ENCODE results near the gene CFAP44. TPM values are rescaled to one million over a fixed set of nuclear protein-coding genes. Genes with fewer than 3 reads are reported as not detected.
"Not testable (repeated sequence)": the region's sequence is repeated elsewhere in the genome, so short reads cannot be mapped to it uniquely, and the experiment has no call there.

Gene CFAP44, protein sequence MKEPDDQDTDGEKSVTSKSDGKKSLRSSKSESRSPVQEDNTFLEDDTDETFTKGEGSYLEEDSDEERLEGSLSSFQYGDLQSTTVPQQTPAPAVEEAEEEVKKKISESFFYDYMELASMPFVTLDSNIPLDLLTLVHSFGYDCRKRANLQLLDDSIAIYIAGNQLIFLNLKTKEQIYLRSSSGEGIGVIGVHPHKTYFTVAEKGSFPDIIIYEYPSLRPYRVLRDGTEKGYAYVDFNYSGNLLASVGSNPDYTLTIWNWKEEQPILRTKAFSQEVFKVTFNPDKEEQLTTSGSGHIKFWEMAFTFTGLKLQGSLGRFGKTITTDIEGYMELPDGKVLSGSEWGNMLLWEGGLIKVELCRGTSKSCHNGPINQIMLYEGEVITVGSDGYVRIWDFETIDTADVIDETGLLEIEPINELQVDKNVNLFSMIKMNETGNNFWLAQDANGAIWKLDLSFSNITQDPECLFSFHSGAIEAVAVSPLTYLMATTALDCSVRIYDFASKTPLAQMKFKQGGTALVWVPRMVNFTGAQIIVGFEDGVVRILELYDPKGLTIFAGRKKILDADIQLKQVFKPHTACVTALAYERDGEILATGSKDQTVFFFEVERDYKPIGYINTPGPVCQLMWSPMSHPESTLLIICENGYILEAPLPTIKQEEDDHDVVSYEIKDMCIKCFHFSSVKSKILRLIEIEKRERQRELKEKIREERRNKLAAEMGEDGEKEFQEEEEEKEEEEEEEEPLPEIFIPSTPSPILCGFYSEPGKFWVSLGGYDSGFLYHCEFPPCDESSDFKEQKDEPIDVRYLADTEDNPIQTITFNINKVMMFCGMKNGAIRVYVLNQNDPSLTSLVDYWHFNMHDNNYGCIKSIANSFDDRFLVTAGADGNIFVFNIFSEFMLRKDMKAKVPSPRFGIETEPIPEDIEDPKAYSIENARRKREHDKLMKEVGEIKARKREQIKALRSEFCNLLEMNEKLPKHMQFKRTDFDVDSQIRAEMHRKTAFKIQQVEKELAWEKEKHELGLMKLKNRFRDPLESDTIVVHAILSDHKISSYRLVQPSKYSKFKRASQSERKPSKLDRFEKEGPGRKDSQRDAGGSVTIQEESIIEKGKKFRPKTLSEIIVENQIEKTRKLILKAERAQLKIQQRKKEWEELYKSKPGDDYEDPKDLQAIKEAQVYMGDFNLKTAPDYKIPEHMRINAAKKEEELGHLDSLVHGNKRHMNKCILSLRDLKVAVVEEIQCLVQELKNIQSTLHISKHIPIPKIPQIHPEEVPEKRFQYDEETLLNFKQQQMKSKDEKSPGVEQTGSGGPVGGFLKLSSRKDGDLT (N-terminal part only)
- 10 to 100 TPM; 11.1 to 31.4 (median 22.5) TPM for polyA plus RNA-seq (ENCODE audit: insufficient read length in 4 of 4)

DNA sequence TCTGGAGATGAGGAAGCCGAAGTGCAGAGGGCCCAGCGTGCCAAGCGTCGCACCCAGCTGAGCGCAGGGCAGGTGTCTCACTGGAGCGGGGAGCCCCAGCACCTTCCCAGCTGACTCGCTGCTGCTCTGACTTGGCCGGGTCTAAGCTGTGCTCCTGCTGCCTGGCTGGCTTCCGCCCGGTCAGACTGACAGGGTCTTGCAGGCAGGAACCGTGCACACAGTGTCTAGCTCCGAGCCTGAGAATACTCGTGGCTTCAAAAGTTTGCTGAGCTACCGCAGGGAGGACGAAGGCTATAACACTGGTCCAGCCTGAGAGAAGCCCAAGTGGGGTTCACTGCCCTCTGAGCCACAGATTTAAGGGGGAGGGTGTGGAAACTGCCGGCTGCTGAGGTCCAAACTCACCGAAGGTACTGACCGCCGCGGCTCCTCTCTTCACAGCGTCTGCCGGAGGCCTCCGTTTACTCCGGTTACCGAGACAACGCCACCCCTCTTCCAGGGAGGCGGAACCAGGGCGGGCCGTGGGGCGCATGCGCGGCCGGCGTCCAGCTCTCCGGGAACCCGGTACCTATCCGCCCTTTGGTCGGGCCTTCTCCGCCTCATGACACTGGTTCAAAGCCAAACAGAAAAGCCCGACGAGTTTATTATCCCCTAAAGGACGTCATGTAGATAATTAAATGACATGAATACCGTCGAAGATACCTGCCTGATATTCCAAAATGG lies at the start of gene CFAP44:
Gene CFAP44 (minus strand): TSS at position 443 of the 720 bp plus-strand sequence. CDS start 7,829 bp downstream, outside the sequence.
- peak; percentile 53 to 73 (median 70) for DNase-seq (ENCODE audit: low read depth in 4 of 4, low spot score in 3 of 4)

DNA sequence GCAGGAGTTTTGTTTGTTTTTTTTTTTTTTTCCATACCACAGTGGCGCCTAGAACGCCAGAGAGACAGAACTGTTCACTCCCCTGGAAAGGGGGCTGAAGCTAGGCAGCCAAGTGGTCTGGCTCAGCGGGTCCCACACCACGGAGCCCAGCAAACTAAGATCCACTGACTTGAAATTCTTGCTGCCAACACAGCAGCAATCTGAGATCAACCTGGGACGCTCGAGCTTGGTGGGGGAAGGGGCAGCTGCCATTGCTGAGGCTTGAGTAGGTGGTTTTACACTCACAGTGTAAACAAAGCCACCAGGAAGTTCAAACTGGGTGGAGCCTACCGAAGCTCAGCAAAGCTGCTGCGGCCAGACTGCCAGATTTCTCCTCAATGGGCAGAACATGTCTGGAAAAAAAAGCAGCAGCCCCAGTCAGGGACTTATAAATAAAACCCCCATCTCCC lies 43.9 kb upstream of the CFAP44 start:
- no peak for DNase-seq (ENCODE audit: low read depth in 4 of 4, low spot score in 3 of 4)

DNA sequence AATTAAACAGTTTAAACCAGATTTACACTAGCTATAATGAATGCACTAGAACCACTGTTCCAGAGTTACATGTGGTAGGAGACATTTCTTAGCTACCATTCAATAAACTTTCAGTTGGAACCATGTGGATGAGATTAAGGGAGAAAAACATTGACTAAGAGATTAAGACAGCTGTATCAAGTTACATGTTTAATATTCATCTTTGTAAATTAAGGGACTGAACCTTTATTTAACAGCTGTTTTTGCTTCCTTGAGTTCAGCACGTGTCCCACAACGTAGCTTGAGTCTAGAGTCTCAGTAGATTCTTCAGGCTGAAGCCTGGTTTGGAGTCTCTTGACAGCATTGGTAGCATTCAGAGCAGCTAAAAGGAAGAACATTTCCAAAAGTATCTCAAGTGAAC lies 27.2 kb upstream of the CFAP44 start:
- no peak for DNase-seq (ENCODE audit: low read depth in 4 of 4, low spot score in 3 of 4)

DNA sequence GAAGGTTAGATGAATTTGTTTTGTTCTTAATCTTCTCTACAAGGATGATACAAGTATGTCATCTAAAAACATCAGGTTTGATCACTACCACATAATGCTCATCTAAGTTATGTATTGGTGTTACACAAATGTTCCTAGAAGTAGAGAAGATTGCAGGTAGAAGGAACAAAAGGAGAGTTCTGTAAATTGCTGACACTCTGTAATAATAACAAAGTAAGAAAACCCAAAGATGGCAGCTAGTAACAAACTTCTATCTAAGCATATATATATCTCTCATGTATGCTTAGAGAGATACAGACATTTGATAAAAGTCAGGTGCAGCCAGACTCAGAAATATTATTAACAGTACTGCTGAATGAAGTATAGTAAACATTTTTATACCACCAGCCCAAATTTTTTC lies 20.2 kb upstream of the CFAP44 start:
- DNase-seq (ENCODE audit: low read depth in 4 of 4, low spot score in 3 of 4) = no peak

DNA sequence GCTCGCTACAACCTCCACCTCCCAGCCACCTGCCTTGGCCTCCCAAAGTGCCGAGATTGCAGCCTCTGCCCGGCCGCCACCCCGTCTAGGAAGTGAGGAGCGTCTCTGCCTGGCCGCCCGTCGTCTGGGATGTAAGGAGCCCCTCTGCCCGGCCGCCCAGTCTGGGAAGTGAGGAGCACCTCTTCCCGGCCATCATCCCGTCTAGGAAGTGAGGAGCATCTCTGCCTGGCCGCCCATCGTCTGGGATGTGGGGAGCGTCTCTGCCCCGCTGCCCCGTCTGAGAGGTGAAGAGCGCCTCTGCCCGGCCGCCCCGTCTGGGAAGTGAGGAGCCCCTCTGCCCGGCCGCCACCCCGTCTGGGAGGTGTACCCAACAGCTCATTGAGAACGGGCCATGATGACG lies 17.3 kb upstream of the CFAP44 start:
- DNase-seq (ENCODE audit: low read depth in 4 of 4, low spot score in 3 of 4) = not testable (repeated sequence)

DNA sequence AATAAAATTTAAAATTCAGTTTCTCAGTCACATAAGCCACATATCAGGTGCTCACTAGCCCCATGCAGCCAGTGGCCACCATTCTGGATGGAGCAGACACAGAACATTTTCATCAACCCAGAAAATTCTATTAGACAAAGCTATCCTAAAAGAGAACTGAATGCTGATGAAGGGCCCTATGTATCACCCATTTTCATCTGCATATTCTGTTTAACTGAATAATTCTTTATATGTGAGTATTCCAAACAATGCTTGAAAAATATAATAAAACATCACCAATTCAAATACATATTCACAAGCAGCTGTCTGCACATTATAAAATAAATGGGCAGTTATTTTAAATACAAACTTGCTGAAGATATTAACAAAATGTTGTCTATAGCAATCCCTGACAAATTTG lies 14.2 kb upstream of the CFAP44 start:
- DNase-seq (ENCODE audit: low read depth in 4 of 4, low spot score in 3 of 4) = no peak

DNA sequence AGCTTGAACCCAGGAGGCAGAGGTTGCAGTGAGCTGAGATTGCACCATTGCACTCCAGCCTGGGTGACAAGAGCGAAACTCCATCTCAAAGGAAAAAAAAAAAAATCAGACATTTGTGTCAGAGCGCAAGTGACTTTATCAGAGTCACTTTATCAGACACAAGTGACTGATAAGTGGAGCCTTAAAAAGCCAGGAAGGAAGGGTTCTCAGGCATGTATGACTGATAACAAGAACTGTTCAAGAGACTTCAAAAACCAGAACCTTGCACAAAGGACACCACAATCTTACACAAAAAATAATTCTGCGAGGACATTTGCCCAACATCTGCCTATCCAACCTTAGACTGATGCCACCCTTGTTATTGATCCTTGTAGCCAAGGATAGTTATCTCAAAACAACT lies 13.3 kb upstream of the CFAP44 start:
- DNase-seq (ENCODE audit: low read depth in 4 of 4, low spot score in 3 of 4) = no peak

DNA sequence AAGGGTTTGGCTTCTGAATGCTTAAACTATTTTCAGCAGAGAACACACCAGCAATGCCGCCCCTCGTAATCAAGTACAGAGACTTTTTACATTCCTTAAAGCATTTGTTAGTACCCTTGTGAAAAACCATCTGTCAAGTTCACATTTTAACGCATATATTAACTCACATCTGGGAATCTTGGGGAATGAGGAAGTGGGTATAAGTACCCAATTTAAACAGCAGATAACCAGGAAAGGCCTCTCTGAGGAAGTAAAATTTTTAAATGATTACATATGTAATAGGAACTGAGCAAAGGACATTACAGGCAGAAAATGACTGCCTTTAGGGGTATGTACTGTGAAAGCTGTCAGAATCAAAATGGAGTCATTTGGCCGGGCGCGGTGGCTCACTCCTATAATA lies 12.8 kb upstream of the CFAP44 start:
- no peak for DNase-seq (ENCODE audit: low read depth in 4 of 4, low spot score in 3 of 4)

DNA sequence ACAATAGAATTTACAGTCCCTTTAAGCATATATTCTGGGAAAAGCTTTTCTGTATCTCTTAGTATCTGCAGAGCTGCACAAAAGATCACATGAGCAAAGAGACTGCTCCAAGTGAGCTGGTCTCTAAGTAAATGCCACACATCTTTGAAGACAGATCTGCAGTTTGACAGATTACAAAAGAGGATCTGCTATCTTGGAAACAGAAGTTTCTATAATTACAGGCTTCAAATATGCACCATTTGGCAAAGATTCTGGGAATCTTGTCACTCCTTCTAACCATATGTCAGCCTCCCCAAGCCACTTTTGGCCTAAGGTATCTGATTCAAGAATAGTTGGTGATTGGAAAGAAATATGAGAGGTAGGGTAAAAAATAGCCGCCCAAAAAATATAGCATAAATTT lies 9.6 kb upstream of the CFAP44 start:
- no peak for DNase-seq (ENCODE audit: low read depth in 4 of 4, low spot score in 3 of 4)

DNA sequence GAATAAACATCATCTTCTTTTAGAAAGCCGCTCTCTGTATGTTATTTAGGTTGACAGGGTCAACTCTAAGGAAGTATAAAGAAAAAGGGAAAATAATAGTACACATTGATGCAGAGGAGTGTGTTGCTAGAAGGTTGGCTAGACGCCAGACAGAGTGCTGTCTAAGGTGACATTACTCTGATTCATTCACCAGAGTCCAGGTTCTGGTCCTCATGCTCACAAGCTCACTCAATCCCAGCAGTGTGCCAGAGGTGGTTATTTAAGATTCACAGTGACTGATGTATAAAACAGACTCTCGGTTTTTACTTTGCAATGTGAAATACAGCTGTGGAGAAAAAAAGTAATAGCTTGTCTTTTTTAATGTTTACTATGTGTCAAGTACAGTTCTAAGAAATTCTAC lies 1.7 kb downstream of the CFAP44 start:
- no peak for DNase-seq (ENCODE audit: low read depth in 4 of 4, low spot score in 3 of 4)

DNA sequence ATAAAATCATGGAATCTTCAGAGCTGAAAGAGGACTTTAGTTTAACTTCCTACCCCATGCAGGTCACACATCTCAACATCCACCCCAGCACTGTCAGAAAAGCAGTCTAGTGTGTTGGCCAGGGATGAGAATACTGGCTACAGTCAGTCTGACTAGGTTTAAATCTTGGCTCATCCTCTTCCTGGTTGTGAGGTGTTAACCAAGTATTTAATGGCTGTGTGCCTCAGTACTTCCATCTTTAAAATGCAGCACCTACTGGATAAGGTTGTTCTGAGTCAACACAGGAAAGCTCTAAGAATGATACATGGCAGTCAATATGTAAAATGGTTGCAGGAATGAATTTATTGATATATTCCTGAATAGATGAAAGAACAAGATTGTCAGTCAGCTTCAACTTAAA lies 3.1 kb downstream of the CFAP44 start:
- no peak for DNase-seq (ENCODE audit: low read depth in 4 of 4, low spot score in 3 of 4)

DNA sequence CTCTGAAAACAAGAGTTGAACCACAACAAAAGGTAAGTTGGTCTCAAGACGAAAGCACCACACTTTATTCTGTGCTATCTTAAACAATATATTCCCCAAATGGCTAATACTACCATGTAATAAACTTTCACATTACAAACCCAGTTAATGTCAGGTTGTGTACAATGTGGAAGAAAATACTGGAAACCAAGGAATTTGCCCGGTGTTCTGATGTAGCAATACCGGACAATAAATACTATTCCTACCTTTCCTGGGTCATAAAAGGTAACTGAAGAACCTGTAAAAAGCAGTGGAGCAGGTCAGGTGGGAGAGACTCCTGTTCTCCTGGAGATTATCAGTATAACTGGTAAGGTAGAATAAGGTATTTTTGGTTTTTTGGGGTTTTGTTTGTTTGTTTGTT lies 3.9 kb downstream of the CFAP44 start:
- DNase-seq (ENCODE audit: low read depth in 4 of 4, low spot score in 3 of 4) = no peak

DNA sequence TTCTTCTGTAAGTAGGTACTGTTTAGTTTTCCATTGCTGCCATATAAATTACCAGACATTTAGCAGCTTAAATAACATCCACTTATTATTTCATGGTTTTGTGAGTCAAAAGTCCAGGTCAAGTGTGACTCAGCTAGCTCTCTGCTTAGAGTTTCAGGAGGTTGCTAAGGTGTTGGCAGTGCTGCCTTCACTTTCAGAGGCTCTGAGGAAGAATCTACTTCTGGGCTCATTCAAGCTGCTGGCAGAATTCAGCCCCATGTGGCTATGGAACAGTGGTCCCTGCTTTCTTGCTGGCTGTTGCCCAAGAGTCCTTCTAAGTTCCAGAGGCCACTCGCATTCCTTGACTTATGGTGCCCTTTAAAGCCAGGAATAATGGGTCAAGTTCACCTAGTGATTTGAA lies 4.5 kb downstream of the CFAP44 start:
- no peak for DNase-seq (ENCODE audit: low read depth in 4 of 4, low spot score in 3 of 4)

DNA sequence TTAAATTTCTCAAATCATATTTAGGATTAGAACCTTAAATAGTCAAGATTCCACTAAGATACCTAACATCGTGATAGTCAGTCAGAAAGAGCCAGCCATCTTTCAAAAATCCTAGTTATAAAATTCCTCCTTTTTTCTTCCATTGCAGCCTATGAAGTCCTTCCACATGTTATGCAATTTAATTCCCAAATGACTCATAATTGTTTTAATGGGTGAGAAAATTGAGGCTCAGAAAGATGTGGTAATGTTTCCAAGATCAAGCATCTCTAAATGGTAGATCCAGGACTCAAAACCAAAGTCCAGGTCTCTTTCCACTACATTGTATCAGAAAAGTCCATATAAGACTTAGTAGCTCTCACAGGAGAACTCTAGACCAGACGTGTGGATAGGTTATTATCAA lies 9.5 kb downstream of the CFAP44 start:
- DNase-seq (ENCODE audit: low read depth in 4 of 4, low spot score in 3 of 4) = no peak

DNA sequence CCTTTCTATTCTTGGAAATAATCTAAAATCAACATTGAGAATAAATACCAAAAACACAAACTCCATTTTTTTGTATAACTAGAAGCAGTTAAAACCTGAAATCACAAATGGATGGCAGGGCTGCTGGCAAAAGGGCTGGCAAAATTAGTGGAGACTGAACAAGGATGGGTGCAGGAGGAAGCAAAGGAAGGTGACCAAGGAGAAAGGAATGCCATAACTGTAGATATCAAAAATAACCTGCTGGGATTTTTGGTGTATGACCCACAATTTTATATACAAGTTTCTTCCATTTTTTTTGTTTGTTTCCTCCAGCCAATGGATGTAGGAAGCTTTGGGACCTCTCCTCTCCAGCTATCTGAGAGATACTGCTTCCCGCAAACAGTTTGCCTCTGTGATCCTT lies 12.7 kb downstream of the CFAP44 start:
- DNase-seq (ENCODE audit: low read depth in 4 of 4, low spot score in 3 of 4) = no peak

DNA sequence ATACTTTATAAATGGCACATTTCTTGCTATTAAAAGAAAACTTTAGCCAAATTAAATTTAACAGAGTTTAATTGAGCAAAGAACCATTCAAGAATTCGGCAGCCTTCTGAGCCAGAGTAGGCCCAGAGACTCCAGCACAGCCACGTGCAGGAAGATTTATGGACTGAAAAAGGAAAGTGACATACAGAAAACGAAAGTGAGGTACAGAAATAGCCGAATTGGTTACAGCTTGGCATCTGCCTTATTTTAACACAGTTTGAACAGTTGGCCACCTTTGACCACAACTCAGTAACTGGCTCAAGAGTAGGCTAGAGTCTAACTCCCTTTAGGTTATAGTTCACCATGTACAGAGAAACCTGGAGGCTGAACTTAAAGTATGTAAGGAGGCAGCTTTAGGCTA lies 17.6 kb downstream of the CFAP44 start:
- no peak for DNase-seq (ENCODE audit: low read depth in 4 of 4, low spot score in 3 of 4)

DNA sequence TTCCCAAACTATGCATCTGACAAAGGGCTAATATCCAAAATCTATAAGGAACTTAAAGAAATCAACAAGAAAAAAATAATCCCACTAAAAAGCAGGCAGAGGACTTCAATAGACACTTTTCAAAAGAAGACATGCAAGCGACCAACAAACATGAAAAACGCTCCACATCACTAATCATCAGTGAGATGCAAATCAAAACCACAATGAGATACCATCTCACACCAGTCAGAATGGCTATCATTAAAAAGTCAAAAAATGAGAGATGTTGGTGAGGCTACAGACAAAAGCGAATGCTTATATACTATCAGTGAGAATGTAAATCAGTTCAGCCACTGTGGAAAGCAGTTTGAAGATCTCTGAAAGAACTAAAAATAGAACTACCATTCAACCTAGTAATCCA lies 20.2 kb downstream of the CFAP44 start:
- no peak for DNase-seq (ENCODE audit: low read depth in 4 of 4, low spot score in 3 of 4)

DNA sequence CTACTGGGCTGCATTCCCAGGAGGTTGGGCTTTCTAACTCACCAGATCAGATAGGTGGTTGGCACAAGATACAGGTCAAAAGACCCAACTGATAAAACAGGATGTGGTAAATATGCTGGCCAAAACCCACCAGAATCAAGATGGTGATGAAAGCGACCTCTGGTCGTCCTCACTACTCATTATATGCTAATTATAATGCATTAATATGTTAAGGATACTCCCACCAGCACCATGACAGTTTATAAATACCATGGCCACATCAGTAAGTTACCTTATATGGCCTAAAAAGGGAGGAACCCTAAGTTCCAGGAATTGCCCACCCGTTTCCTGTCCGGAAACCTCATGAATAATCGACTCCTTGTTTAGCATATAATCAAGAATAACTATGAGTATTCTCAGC lies 31.6 kb downstream of the CFAP44 start:
- no peak for DNase-seq (ENCODE audit: low read depth in 4 of 4, low spot score in 3 of 4)

DNA sequence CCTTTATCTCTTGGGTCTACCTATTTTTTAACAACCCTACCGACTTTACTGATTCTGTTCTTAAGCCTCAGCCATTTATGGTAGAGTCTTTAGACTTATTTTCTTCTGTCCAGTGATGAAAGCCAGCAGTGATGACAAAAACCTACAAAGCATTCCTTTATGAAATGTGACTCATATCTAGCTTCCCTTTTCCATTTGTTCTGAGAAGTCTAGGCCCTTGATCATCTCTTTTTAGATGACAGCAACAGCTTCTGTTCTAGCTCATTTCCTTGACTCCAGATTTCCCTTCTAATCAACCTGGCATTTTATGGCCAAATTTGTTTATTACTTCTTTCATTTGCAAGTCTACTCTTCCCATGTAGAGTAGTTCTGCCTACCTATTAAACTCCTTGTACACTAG lies 36.1 kb downstream of the CFAP44 start:
- no peak for DNase-seq (ENCODE audit: low read depth in 4 of 4, low spot score in 3 of 4)

DNA sequence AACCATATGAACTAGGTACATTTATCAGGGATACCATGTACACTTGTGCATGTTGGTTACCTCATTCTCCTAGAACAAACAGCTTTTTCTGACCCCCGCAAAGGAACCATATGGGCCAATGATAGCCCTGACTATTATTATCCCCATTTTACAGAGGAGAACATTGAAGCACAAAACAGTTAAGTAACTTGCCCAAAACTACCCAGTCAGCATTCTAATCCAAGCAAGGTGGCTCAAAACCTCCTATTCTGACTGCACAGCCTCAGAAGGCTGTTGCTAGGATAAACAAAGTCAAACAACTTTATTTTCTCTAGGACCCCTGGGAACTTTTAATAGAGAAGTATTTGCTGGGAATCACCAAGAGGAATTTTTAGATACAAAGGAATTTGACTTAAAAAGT lies 36.7 kb downstream of the CFAP44 start:
- DNase-seq (ENCODE audit: low read depth in 4 of 4, low spot score in 3 of 4) = no peak

Data from left renal pelvis (tissue), 4 donors.